NT2/D1 (cell line): ENCODE results near the gene RBM26.

Experiments used
- YY1 ChIP-seq: IDR thresholded peaks from 2 replicates; pipeline ENCODE4 v1.6.1; 2011; ENCODE audit not compliant: insufficient read length, insufficient read depth
- ZNF274 ChIP-seq: IDR thresholded peaks from 2 replicates; pipeline ENCODE4 v1.6.1; 2011; ENCODE audit warnings: mild to moderate bottlenecking, low read depth, low read length

DNA sequence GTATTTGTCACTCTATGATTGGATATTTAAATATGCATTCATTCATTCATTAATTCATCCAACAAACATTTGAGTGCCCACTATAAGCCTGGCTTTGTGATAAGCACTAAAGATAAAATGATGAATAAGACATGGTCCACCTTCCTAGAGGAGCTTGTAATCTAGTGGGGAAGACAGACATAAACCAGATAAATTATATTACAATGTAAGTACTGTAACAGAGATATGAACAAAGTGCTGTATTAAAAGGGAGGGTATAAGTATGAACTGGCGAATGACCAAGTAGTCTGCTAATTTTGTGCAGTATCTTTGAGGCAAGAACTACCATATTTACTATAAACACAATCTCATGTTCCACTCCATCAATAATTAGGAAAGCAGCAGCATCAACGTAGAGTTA is 88.2 kb downstream of the RBM26 start:
- TF ChIP-seq ZNF274 (no peak), YY1 (no peak)
